IMR-90 (cell line): Measurements from ENCODE around the gene STIM1. TPM values are rescaled to one million over a fixed set of nuclear protein-coding genes. Genes with fewer than 3 reads are reported as not detected.

Experiments used
- ATAC-seq: fragments of 200-7000 bp; cut with Tn5 transposase; 2 replicates; pipeline ENCODE4 v1.9.1; 2020; ENCODE audit warnings: low read depth, mild to moderate bottlenecking, moderate library complexity
- BruUV-seq: library from RNA; stranded (reverse); fragments of 400-500 nt; replicated peaks from 2 replicates; lab custom pipeline; 2021; lab: Mats Ljungman, UMichigan
- CTCF ChIA-PET: fragments of 300-600 bp; formaldehyde crosslinking; extraction: SDS; loops from one replicate; lab custom pipeline; 2021; ENCODE audit warnings: antibody characterized with exemption; lab: Yijun Ruan, JAX
- POLR2A ChIA-PET: fragments of 300-600 bp; sonication (Branson Sonifier 250); formaldehyde crosslinking; loops from one replicate; lab custom pipeline; 2022; ENCODE audit warnings: antibody characterized with exemption; ENCODE audit not compliant: unreplicated experiment; lab: Charles Lee
- DNase-seq: peaks from one replicate; pipeline ENCODE4 v3.0.0; 2013
- H2AFZ ChIP-seq: replicated peaks from 2 replicates; pipeline ENCODE3; 2013; ENCODE audit warnings: low read length, mild to moderate bottlenecking; ENCODE audit not compliant: poor library complexity
- H2AK5ac ChIP-seq: 2 replicates; pipeline ENCODE4 v1.6.1; 2013; ENCODE audit warnings: low read depth, low read length, inconsistent platforms
- H2AK9ac ChIP-seq: replicated peaks from 2 replicates; pipeline ENCODE3; 2013; ENCODE audit warnings: mild to moderate bottlenecking, low read depth, low read length, moderate library complexity; ENCODE audit not compliant: poor library complexity
- H2BK120ac ChIP-seq: 2 replicates; pipeline ENCODE4 v1.6.1; 2013; ENCODE audit warnings: low read depth, low read length, inconsistent platforms
- H2BK15ac ChIP-seq: 3 replicates; pipeline ENCODE4 v1.6.1; 2013; ENCODE audit warnings: low read depth, low read length, inconsistent platforms
- H2BK20ac ChIP-seq: 2 replicates; pipeline ENCODE4 v1.6.1; 2013; ENCODE audit warnings: low read depth, mild to moderate bottlenecking, inconsistent platforms, low read length, moderate library complexity
- H2BK5ac ChIP-seq: 2 replicates; pipeline ENCODE4 v1.6.1; 2013; ENCODE audit warnings: mild to moderate bottlenecking, low read depth, low read length, inconsistent platforms; ENCODE audit not compliant: poor library complexity, severe bottlenecking
- H3K14ac ChIP-seq: replicated peaks from 2 replicates; pipeline ENCODE4 v1.6.1; 2013; ENCODE audit warnings: low read depth, low read length, inconsistent platforms
- H3K18ac ChIP-seq: 2 replicates; pipeline ENCODE4 v1.6.1; 2013; ENCODE audit warnings: low read depth, low read length, control low read depth
- H3K23ac ChIP-seq: 2 replicates; pipeline ENCODE4 v1.6.1; 2013; ENCODE audit warnings: low read depth, low read length, inconsistent platforms
- H3K27ac ChIP-seq: 2 replicates; pipeline ENCODE4 v1.5.1; 2013; ENCODE audit warnings: mild to moderate bottlenecking, control low read depth, low read length; ENCODE audit not compliant: insufficient read depth
- H3K27me3 ChIP-seq: 2 replicates; pipeline ENCODE4 v1.6.1; 2013; ENCODE audit warnings: low read length; ENCODE audit not compliant: control insufficient read depth, insufficient read depth
- H3K36me3 ChIP-seq: 2 replicates; pipeline ENCODE4 v1.6.1; 2013; ENCODE audit warnings: low read length, mixed read lengths; ENCODE audit not compliant: control insufficient read depth, insufficient read depth
- H3K4ac ChIP-seq: 2 replicates; pipeline ENCODE4 v1.6.1; 2013; ENCODE audit warnings: low read depth, low read length, inconsistent platforms
- H3K4me1 ChIP-seq: 2 replicates; pipeline ENCODE4 v1.6.1; 2013; ENCODE audit warnings: low read length, mixed read lengths; ENCODE audit not compliant: control insufficient read depth, insufficient read depth
- H3K4me2 ChIP-seq: 2 replicates; pipeline ENCODE4 v1.6.1; 2013; ENCODE audit warnings: low read depth, mild to moderate bottlenecking, control low read depth, low read length, moderate library complexity
- H3K4me3 ChIP-seq: 2 replicates; pipeline ENCODE4 v1.5.1; 2013; ENCODE audit warnings: low read depth, mild to moderate bottlenecking, control low read depth, low read length, moderate library complexity; ENCODE audit not compliant: insufficient read depth
- H3K56ac ChIP-seq: 2 replicates; pipeline ENCODE4 v1.6.1; 2013; ENCODE audit warnings: low read length, inconsistent platforms; ENCODE audit not compliant: insufficient read depth; ENCODE audit errors: extremely low read depth
- H3K79me1 ChIP-seq, 2 experiments: 2 replicates each; pipeline ENCODE4 v1.6.1; 2013; ENCODE audit warnings: low read length in 2 of 2, inconsistent platforms in 1 of 2, low read depth in 1 of 2
- H3K9ac ChIP-seq: 2 replicates; pipeline ENCODE4 v1.6.1; 2013; ENCODE audit warnings: low read depth, low read length, control low read depth
- H3K9me1 ChIP-seq: 2 replicates; pipeline ENCODE4 v1.6.1; 2013; ENCODE audit warnings: low read length, inconsistent platforms; ENCODE audit not compliant: insufficient read depth
- H3K9me3 ChIP-seq: 2 replicates; pipeline ENCODE4 v1.6.1; 2013; ENCODE audit warnings: low read length; ENCODE audit not compliant: control insufficient read depth, insufficient read depth
- H4K20me1 ChIP-seq: 2 replicates; pipeline ENCODE4 v1.6.1; 2013; ENCODE audit warnings: low read length, inconsistent platforms; ENCODE audit not compliant: insufficient read depth
- H4K5ac ChIP-seq: 2 replicates; pipeline ENCODE4 v1.6.1; 2013; ENCODE audit warnings: mild to moderate bottlenecking, low read depth, low read length, control low read depth
- H4K8ac ChIP-seq, 2 experiments: 2 replicates each; pipeline ENCODE4 v1.6.1; 2013; ENCODE audit warnings: low read depth in 2 of 2, low read length in 2 of 2, control low read depth in 1 of 2, inconsistent platforms in 1 of 2
- H4K91ac ChIP-seq: 2 replicates; pipeline ENCODE4 v1.6.1; 2013; ENCODE audit warnings: low read depth, low read length, inconsistent platforms; ENCODE audit not compliant: insufficient read depth
- BHLHE40 ChIP-seq: fragments of 150-350 bp; IDR thresholded peaks from 2 replicates; pipeline ENCODE4 v1.6.1; 2016; ENCODE audit warnings: mild to moderate bottlenecking, low read depth, low read length
- MAFK ChIP-seq: IDR thresholded peaks from 2 replicates; pipeline ENCODE4 v1.6.1; 2012; ENCODE audit warnings: low read depth, low read length, improper control_type of control experiment
- POLR2A ChIP-seq: IDR thresholded peaks from 2 replicates; pipeline ENCODE4 v1.6.1; 2012; ENCODE audit warnings: mild to moderate bottlenecking, low read depth, low read length
- RFX5 ChIP-seq: IDR thresholded peaks from 2 replicates; pipeline ENCODE4 v1.8.0; 2012; ENCODE audit warnings: low read depth, mild to moderate bottlenecking, low read length, moderate library complexity
- WGBS, 2 experiments: methylation state at CpG; one replicate each; pipeline versions ENCODE4 v1.1.5 to v1.1.7; 2013; ENCODE audit warnings: missing lambda C conversion rate in 2 of 2; ENCODE audit not compliant: insufficient read length in 1 of 2; ENCODE audit errors: extremely low coverage in 2 of 2; 5-methylcytosine and 5-hydroxymethylcytosine counted together
- dilution Hi-C: fragments of 300-500 bp; cut with HindIII; formaldehyde crosslinking; loops from one replicate; pipeline ENCODE4 v1.14.3; 2018; ENCODE audit warnings: low sequenced_read_pairs; ENCODE audit not compliant: unreplicated experiment
- in situ Hi-C: fragments of 300-500 bp; cut with MboI; formaldehyde crosslinking; loops from 3 replicates; pipeline ENCODE4 v1.14.3; 2019; ENCODE audit warnings: low sequenced_read_pairs, inconsistent platforms, mixed read lengths
- intact Hi-C: fragments of 100-400 bp; cut with micrococcal nuclease; formaldehyde crosslinking; loops from 2 replicates; pipeline ENCODE4 v1.10.0; 2022
- polyA plus RNA-seq, 3 experiments: library from polyadenylated mRNA; depleted of rRNA; stranded (reverse); fragments of >200 nt; gene quantifications; 2 replicates each; pipeline ENCODE4 v1.2.3, GENCODE V29; 2012; ENCODE audit warnings: low replicate concordance in 1 of 3
- total RNA-seq: library from RNA; depleted of rRNA; stranded (reverse); fragments of >200 nt; gene quantifications from 2 replicates; pipeline ENCODE4 v1.2.3, GENCODE V29; 2012
- TF ChIP-seq, protein P1 (sequence below): fragments of 150-350 bp; IDR thresholded peaks from 2 replicates; pipeline ENCODE4 v1.6.1; 2016; ENCODE audit warnings: low read depth, mild to moderate bottlenecking, low read length, moderate library complexity, borderline replicate concordance

Gene STIM1
- total and polyA plus RNA-seq, 2 of the 4 experiments (the other 2 are of a cell fraction) = 17.9 to 23.0 TPM

DNA sequence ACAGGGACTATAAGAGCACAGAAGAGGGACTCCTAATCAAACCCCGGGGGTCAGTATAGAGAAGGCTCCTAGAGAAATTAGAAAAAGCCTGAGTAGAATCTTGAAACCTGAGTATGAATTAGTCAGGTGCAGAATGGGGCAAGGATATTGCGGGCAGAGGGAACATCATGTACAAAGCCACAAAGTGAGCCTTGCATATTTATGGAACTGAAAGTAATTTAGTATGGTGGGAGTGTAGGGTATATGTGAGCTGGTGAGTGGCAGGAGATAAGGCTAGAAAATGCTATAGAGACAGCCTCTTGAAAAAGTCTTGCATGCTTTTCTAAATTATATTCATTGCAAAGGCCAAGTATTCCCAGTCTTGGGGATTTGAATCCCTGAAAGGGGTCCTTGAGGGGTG lies 93.7 kb downstream of the STIM1 start:
- Histone ChIP-seq H3K9me1 (peaks cover 10% of the 10 kb centered on the region; the same call in 1 of the 2 replicates), H3K4me3 (no peak overlapping the region), H3K36me3 (no peaks in the 10 kb centered on the region), H2BK20ac (no peak overlapping the region), H3K23ac (no peak overlapping the region), H2BK5ac (no peak overlapping the region), H3K79me1 (peaks cover 8 to 21% of the 10 kb centered on the region in 2 experiments), H3K14ac (no peak overlapping the region), H4K91ac (no peak overlapping the region), H3K4me1 (peaks cover 16% of the 10 kb centered on the region), H3K4me2 (no peak overlapping the region), H4K5ac (no peak overlapping the region), H3K56ac (no peak overlapping the region), H3K4ac (no peak overlapping the region), H4K20me1 (no peaks in the 10 kb centered on the region), H2AK5ac (no peak overlapping the region), H4K8ac (no peak overlapping the region), H2AFZ (no peak overlapping the region), H2BK120ac (no peak overlapping the region), H3K27me3 (no peaks in the 10 kb centered on the region), H3K18ac (no peak overlapping the region), H2AK9ac (no peak overlapping the region), H3K27ac (no peak overlapping the region), H2BK15ac (no peak overlapping the region), H3K9me3 (no peaks in the 10 kb centered on the region), H3K9ac (no peak overlapping the region)
- dilution Hi-C loops = no loop called here
- ATAC-seq = no peak
- BruUV-seq = no TSS peak
- WGBS, 2 experiments = 93% methylated on average over 2 of the region's 2 CpGs; no CpG with 5 or more reads in 1 of the 2 experiments
- ChIA-PET CTCF (interaction anchor here (1.1 kb wide), 1 partner anchor 107 kb away, joined by 3 read pairs; no protein-coding TSS in a partner anchor), POLR2A (no interaction called here)
- in situ Hi-C loops = no loop called here
- intact Hi-C loops = no loop called here
- DNase-seq = no peak
- no peak for TF ChIP-seq BHLHE40
- TF ChIP-seq POLR2A = no peak
- TF ChIP-seq, protein P1, sequence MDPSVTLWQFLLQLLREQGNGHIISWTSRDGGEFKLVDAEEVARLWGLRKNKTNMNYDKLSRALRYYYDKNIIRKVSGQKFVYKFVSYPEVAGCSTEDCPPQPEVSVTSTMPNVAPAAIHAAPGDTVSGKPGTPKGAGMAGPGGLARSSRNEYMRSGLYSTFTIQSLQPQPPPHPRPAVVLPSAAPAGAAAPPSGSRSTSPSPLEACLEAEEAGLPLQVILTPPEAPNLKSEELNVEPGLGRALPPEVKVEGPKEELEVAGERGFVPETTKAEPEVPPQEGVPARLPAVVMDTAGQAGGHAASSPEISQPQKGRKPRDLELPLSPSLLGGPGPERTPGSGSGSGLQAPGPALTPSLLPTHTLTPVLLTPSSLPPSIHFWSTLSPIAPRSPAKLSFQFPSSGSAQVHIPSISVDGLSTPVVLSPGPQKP = no peak
- TF ChIP-seq RFX5 = no peak
- no peak for TF ChIP-seq MAFK
